Heart right ventricle (tissue), 16 donors: Measurements from ENCODE around the gene PEAR1. TPM values are rescaled to one million over a fixed set of nuclear protein-coding genes. Genes with fewer than 3 reads are reported as not detected.
A peak's percentile ranks its signal among the peaks of the same experiment; 100 is the strongest.

Source experiments
- ATAC-seq, 8 donors: fragments of 200-7000 bp; cut with Tn5 transposase; one replicate each; pipeline ENCODE4 v1.9.1; 2020; ENCODE audit warnings: mild to moderate bottlenecking in 8 of 8, moderate library complexity in 8 of 8, moderate number of reproducible peaks in 1 of 8
- DNase-seq, 2 donors: peaks; one replicate each; pipeline ENCODE4 v3.0.0-alpha.2; 2020
- H3K27ac ChIP-seq, 10 donors: fragments of 200-600 bp; sonication (generic) in 2 of 10; one replicate each; pipeline versions ENCODE4 v1.5.0 to v1.8.0; 2020 to 2022; ENCODE audit warnings: mild to moderate bottlenecking in 3 of 10
- H3K27me3 ChIP-seq, 7 donors: fragments of 200-600 bp; one replicate each; pipeline ENCODE4 v1.8.0; 2021 to 2022; ENCODE audit warnings: mild to moderate bottlenecking in 2 of 7
- H3K36me3 ChIP-seq, 9 donors: fragments of 200-600 bp; sonication (generic) in 1 of 9; one replicate each; pipeline versions ENCODE4 v1.5.0 to v1.8.0; 2020 to 2022; ENCODE audit warnings: mild to moderate bottlenecking in 2 of 9
- H3K4me1 ChIP-seq, 9 donors: fragments of 200-600 bp; sonication (generic) in 1 of 9; one replicate each; pipeline versions ENCODE4 v1.5.0 to v1.8.0; 2020 to 2022; ENCODE audit warnings: mild to moderate bottlenecking in 4 of 9
- H3K4me3 ChIP-seq, 10 donors: fragments of 200-600 bp; sonication (generic) in 2 of 10; one replicate each; pipeline versions ENCODE4 v1.5.0 to v1.8.0; 2020 to 2022; ENCODE audit warnings: mild to moderate bottlenecking in 7 of 10, moderate library complexity in 2 of 10
- H3K9me3 ChIP-seq, 11 donors: fragments of 200-600 bp in 10 of 11; sonication (generic) in 2 of 11; one replicate each; pipeline versions ENCODE4 v1.5.0 to v1.8.0; 2013 to 2022; ENCODE audit warnings: mild to moderate bottlenecking in 2 of 11, control low read depth in 1 of 11, moderate library complexity in 1 of 11
- CTCF ChIP-seq, 9 donors: fragments of 200-600 bp; sonication (generic) in 2 of 9; IDR thresholded peaks; one replicate each; pipeline versions ENCODE4 v1.5.0 to v1.8.0; 2021 to 2022; ENCODE audit warnings: antibody characterized with exemption in 9 of 9, mild to moderate bottlenecking in 5 of 9, moderate library complexity in 1 of 9
- WGBS, 2 donors: extraction: QIAGEN DNeasy Blood & Tissue Kit; methylation state at CpG; one replicate each; pipeline ENCODE4 v1.1.7; 2013; ENCODE audit warnings: inconsistent platforms in 1 of 2; 5-methylcytosine and 5-hydroxymethylcytosine counted together
- intact Hi-C, 10 donors: fragments of 100-400 bp; cut with DNase I; formaldehyde crosslinking; loops; one replicate each; pipeline versions ENCODE4 v1.11.1 to v1.14.2; 2022
- polyA plus RNA-seq, 2 donors: library from polyadenylated mRNA; stranded (reverse); fragments of 200-250 nt; gene quantifications; one replicate each; pipeline ENCODE4 v1.2.3, GENCODE V29; 2013
- total RNA-seq, 10 donors: library from RNA; stranded (reverse); fragmentation: NEBNext Ultra II Directional in 3 of 10; extraction: Animal tissue kit (Norgen Biotek cat#: 25700) in 3 of 10; gene quantifications; one replicate each; pipeline versions ENCODE4 v1.2.1 to v1.2.4, GENCODE V29; 2021 to 2023
- donor health status: Arrhythmogenic right ventricular cardiomyopathy.
- donor health status: ischemic (EF 13 %, LVEDD 7.1; RV severe dilation, severe dysfunction).
- donor health status: healthy with polysubstance abuse.
- donor health status: DM: no; HTN: yes; CAD: no.
- donor health status: DM: no; HTN: no; CAD: no.
- donor health status: ischemic (EF 25% LVEDD 6.9; RV normal size, moderate dysfunction).
- donor health status: ischemic (EF 25% LVEDD 5.7; RV mildly dilated, moderate dysfunction).
- donor health status: healthy.
- donor health status: DM: yes; HTN: yes; CAD: no.
- donor health status: Ischemic cardiomyopathy.
- donor health status: ischemic (EF 35%, LVEDD 5.7; RV mildly dilated, moderate dysfunction).
- donor health status: nonischemic (EF 11% LVEDD 7.7; RV severe dilation, severe dysfunction).
- donor health status: DM: yes; HTN: yes; CAD: no.
- donor health status: PGD.
- donor health status: ischemic (EF 29% LVEDD 5.4; RV normal size, mild dysfunction).
- donor health status: nonischemic (EF 23%, LVEDD 6.1; RV moderate dilation, normal function).

PEAR1 gene
- total and polyA plus RNA-seq, 12 donors = 3.8 to 13.7 (median 7.1) TPM

- TF ChIP-seq CTCF (IDR thresholded peaks at IDR 0.05) = no peak
- Histone ChIP-seq H3K36me3 (no peaks in the 10 kb centered on the region), H3K4me3 (peak overlapping the region in 7 of 10 donors; percentile 14 to 48 (median 33)), H3K27ac (no peak overlapping the region), H3K4me1 (peaks cover 10 to 37% (median 29%) of the 10 kb centered on the region in 9 donors), H3K9me3 (no peaks in the 10 kb centered on the region), H3K27me3 (peaks cover 20 to 71% (median 60%) of the 10 kb centered on the region in 7 donors)
- intact Hi-C loops = loop anchor here in 6 of 10 donors (5.0 to 10.0 kb wide), 9 partner anchors 36 to 243 kb away; partner anchors contain the start of genes ISG20L2 (in 1 of the 6), METTL25B (in 1 of the 6) and PEAR1 (in 1 of the 6)
- 13 to 20% methylated on average over 4 of the region's 4 CpGs for WGBS, 2 donors
- ATAC-seq (no peak), DNase-seq (no peak)
Measured at GRCh38 chr1:156928043-156928602, 34.6 kb downstream of the PEAR1 start.

GRCh38 chr1:156929596-156930238 is 36.2 kb downstream of the PEAR1 start:
- WGBS, 2 donors = 53 to 57% methylated on average over 6 of the region's 6 CpGs
- H3K9me3 ChIP-seq = no peaks in the 10 kb centered on the region
- intact Hi-C loops = loop anchor here in 6 of 10 donors (5.0 to 10.0 kb wide), 9 partner anchors 37 to 245 kb away; partner anchors contain the start of genes ISG20L2 (in 1 of the 6), METTL25B (in 1 of the 6) and PEAR1 (in 1 of the 6)
- DNase-seq = no peak
- H3K36me3 ChIP-seq = peaks cover 0 to 7% (median 0%) of the 10 kb centered on the region in 9 donors
- no peak overlapping the region for H3K4me3 ChIP-seq
- H3K4me1 ChIP-seq = peaks cover 0 to 26% (median 17%) of the 10 kb centered on the region in 9 donors
- peaks cover 7 to 55% (median 44%) of the 10 kb centered on the region in 7 donors for H3K27me3 ChIP-seq
- no peak for TF ChIP-seq CTCF (IDR thresholded peaks at IDR 0.05)
- H3K27ac ChIP-seq = no peak overlapping the region
- no peak for ATAC-seq

- no peak for TF ChIP-seq CTCF (IDR thresholded peaks at IDR 0.05)
- no peak overlapping the region for H3K4me3 ChIP-seq
- no peak for DNase-seq
- WGBS, 2 donors = 53 to 62% methylated on average over 4 of the region's 4 CpGs
- H3K9me3 ChIP-seq = no peaks in the 10 kb centered on the region
- peaks cover 0 to 26% (median 17%) of the 10 kb centered on the region in 9 donors for H3K4me1 ChIP-seq
- peaks cover under 1 to 47% (median 37%) of the 10 kb centered on the region in 7 donors for H3K27me3 ChIP-seq
- H3K36me3 ChIP-seq = peaks cover 0 to 15% (median 0%) of the 10 kb centered on the region in 9 donors
- no peak overlapping the region for H3K27ac ChIP-seq
- ATAC-seq = no peak
- intact Hi-C loops = no loop called here
Measured at GRCh38 chr1:156930483-156930882, 37.0 kb downstream of the PEAR1 start.

GRCh38 chr1:156931211-156931952 is 37.9 kb downstream of the PEAR1 start:
- DNase-seq (no peak), ATAC-seq (peak in 3 of 8 donors; percentile 28 to 62 (median 47))
- Histone ChIP-seq H3K4me3 (peak overlapping the region in 3 of 10 donors; percentile 17 to 33 (median 23)), H3K4me1 (peaks cover 0 to 21% (median 17%) of the 10 kb centered on the region in 9 donors), H3K9me3 (no peaks in the 10 kb centered on the region), H3K27me3 (peaks cover 0 to 38% (median 30%) of the 10 kb centered on the region in 7 donors), H3K27ac (no peak overlapping the region), H3K36me3 (peaks cover 0 to 23% (median 0%) of the 10 kb centered on the region in 9 donors)
- TF ChIP-seq CTCF (IDR thresholded peaks at IDR 0.05) = no peak
- intact Hi-C loops = no loop called here
- WGBS, 2 donors = 50 to 54% methylated on average over 11 of the region's 11 CpGs
